NCI-H2081 treated with DMSO at 0.1 percent for 48 hours (cell line): ENCODE results near the gene S100A11.
A peak's percentile ranks its signal among the peaks of the same experiment; 100 is the strongest.

Experiments used
- DNase-seq: peaks from one replicate; lab custom pipeline; 2025; lab: John Stamatoyannopoulos, UW

Gene S100A11

GRCh38 chr1:152001631-152002584, 34.9 kb downstream of the S100A11 start:
- peak; percentile 37 for DNase-seq

GRCh38 chr1:152000964-152001630, 35.7 kb downstream of the S100A11 start:
- DNase-seq, result no peak

DNA sequence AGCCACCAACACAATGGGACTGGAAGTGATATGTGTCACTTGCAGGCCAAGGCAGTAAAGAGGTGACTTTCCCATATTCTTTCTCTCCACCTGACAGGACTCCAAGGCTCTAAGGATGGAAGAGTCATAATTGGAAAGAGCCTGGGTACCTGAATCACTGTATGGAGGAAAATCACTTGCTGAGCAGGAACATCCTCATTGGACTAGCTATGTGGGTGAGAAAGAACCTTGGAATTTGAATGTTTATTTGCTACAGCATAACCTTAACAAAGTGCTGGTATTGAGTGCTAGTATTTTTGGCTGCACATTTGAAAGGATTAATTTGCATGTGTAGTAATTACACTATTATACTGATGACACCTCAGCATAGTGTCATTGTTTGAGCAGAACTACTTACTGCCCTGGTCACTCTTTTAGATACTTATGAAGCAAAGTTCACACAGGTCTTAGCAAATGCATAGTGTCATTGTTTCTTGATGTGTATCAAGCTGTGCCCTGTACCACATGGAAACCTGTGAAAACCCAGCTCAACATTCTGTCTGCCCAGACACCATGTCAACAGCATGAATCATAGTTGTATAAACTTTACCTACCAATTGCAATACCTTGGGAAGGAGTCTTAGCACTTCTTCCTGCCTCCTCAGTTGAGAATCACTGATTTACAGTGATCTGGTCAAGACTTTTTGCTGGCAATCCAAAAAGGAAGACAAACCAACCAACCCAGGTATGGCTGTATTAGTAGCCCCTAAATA, 38.0 kb downstream of the S100A11 start:
- no peak for DNase-seq

- DNase-seq, result no peak
Measured at GRCh38 chr1:151997284-151997570, 39.6 kb downstream of the S100A11 start.

DNA sequence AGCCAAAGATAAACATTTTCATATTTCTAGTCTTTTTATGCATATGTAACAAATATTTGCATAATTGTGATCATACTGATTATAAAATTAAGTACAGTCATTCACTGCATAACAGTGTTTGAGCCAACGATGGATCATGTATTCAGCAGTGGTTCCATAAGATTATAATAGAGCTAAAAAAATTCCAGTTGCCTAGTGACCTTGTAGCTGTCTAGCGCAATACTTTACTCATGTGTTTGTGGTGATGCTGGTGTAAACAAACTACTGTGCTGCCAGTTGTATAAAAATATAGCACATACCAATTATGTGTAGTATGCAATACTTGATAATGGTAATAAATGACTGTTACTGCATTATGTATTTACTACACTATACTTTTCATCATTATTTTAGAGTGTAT, 41.0 kb downstream of the S100A11 start:
- no peak for DNase-seq

GRCh38 chr1:151994956-151995355, 41.8 kb downstream of the S100A11 start:
- no peak for DNase-seq

GRCh38 chr1:151993734-151994496, 42.9 kb downstream of the S100A11 start, which contains the start of gene S100A10:
TSS of gene S100A10 (minus strand) at chr1:151993859. CDS start at chr1:151986230, 7,629 bp downstream.
- DNase-seq, result no peak

GRCh38 chr1:151993084-151993733, 43.6 kb downstream of the S100A11 start:
- DNase-seq, result no peak

- DNase-seq, result no peak
Measured at GRCh38 chr1:151992303-151993083, 44.3 kb downstream of the S100A11 start.

DNA sequence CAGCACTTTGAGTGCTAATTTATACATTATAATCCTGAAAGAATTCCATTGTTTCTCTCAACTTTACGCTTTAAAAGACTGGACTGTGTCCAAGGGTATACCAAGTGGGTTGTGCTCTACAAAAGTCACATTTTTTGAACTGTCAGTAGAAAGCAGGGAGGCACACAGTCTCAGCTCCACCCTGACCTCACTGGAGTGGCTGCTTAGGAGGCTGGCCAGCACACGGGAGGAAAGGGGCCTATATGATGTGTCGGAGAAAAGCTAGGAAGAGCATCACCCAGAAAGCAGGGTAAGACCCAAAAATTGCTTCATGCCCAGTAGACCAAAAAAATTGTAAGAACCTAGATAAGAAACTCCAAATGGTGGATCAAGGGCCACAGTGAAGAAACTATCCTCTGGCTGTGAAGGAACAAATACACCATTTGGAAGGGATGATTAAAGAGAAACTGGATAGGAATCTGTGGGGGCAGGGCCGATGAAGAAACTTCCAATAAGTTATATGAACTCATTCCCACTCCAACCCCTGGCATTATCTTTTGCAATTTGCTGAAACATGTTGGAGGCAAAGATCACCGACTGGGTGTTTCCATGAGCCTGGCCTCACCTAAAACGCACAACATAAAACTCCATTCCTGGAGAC, 45.0 kb downstream of the S100A11 start:
- DNase-seq, result no peak

GRCh38 chr1:151990856-151991198, 46.0 kb downstream of the S100A11 start:
- no peak for DNase-seq

GRCh38 chr1:151990058-151990855, 46.5 kb downstream of the S100A11 start:
- DNase-seq, result no peak

DNA sequence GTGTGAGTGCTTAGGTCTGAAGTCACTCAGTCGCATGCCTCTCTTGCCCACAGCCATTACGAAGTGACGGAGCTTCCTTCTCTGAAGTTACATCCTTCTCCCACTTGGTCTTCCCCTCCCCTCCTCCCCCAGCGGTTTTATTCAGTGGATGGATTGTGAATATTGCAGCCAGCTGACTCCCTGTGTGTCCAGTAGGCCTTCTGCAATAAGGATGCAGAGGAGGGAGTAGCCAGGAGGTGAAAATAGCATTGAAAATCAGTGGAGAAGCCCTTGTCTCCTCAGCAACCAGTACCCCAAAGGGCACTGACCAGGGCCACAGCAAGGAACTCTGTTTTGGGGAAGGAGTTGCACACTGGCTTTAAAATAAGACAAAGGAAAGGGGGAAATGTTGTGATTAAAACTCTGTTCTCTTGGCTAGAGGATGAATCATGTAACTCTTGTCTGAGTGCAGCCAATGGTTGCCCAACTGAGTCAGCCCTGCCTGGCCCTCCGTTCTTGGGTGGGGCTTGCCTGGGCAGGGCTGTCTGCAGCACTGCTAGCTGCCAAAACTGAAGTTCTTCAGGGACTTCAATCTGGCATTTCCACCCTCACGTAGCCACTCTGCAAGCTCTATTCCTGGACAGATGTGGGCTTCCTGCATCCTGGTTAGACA, 47.5 kb downstream of the S100A11 start:
- DNase-seq, result no peak

DNA sequence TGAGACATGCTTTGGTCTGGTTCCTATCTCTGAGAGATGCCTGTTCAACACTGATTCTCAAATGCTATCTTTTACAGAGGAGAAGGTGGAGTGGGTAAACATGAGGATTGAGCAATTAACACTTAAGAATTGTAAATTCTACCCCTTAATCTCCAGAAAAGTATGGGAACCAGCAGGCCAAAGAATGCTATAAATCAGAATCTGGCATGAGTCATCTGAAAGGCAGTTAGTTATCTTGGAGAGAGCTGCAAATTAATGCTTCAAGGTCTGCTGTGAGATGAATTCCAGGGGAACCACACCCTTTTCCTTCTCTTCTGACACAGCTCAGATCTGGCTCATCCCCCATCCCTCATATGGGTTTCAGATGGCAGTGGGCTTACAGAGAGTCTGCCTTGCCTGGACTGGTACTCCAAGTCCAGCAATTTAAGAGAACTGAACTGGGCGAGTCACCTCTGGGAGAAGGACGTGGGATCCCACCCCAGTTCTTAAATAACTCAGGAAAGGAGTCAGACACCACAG, 48.3 kb downstream of the S100A11 start:
- no peak for DNase-seq

GRCh38 chr1:151986501-151987190, 50.2 kb downstream of the S100A11 start:
- DNase-seq, result no peak

GRCh38 chr1:151985768-151986167, 51.0 kb downstream of the S100A11 start:
- DNase-seq, result no peak

GRCh38 chr1:151985270-151985669, 51.5 kb downstream of the S100A11 start:
- no peak for DNase-seq
